Thymus (tissue), 11 donors: Measurements from ENCODE around the gene SORCS3. TPM values are rescaled to one million over a fixed set of nuclear protein-coding genes. Genes with fewer than 3 reads are reported as not detected.

Source experiments
- DNase-seq, 9 donors: peaks; one replicate each; pipeline ENCODE4 v3.0.0-alpha.2; 2013; ENCODE audit warnings: low spot score in 9 of 9, low read depth in 6 of 9, missing footprints in 1 of 9
- H3K27ac ChIP-seq, 2 donors: one replicate each; pipeline ENCODE4 v1.5.1; 2013; ENCODE audit warnings: control low read depth in 1 of 2, low read depth in 1 of 2, low read length in 1 of 2, mild to moderate bottlenecking in 1 of 2, moderate library complexity in 1 of 2
- H3K27me3 ChIP-seq, 2 donors: one replicate each; pipeline ENCODE4 v1.5.1; 2013; ENCODE audit warnings: low read length in 1 of 2; ENCODE audit not compliant: control insufficient read depth in 2 of 2, insufficient read depth in 1 of 2
- H3K36me3 ChIP-seq, 2 donors: one replicate each; pipeline ENCODE4 v1.5.1; 2013; ENCODE audit warnings: low read length in 1 of 2, mild to moderate bottlenecking in 1 of 2, moderate library complexity in 1 of 2; ENCODE audit not compliant: control insufficient read depth in 2 of 2, insufficient read depth in 2 of 2
- H3K4me1 ChIP-seq, 2 donors: one replicate each; pipeline ENCODE4 v1.5.1; 2013; ENCODE audit warnings: low read length in 2 of 2; ENCODE audit not compliant: control insufficient read depth in 2 of 2, insufficient read depth in 2 of 2
- H3K4me3 ChIP-seq, 2 donors: one replicate each; pipeline ENCODE4 v1.5.1; 2013; ENCODE audit warnings: low read length in 2 of 2, control low read depth in 1 of 2, mild to moderate bottlenecking in 1 of 2
- H3K9me3 ChIP-seq, 2 donors: one replicate each; pipeline ENCODE4 v1.5.1; 2013; ENCODE audit warnings: low read length in 1 of 2, mild to moderate bottlenecking in 1 of 2; ENCODE audit not compliant: control insufficient read depth in 2 of 2, insufficient read depth in 1 of 2
- WGBS: extraction: QIAGEN DNeasy Blood & Tissue Kit; methylation state at CpG from one replicate; pipeline ENCODE4 v1.1.7; 2013; 5-methylcytosine and 5-hydroxymethylcytosine counted together
- polyA plus RNA-seq: library from polyadenylated mRNA; stranded (reverse); fragments of 200-250 nt; gene quantifications from one replicate; pipeline ENCODE4 v1.2.3, GENCODE V29; 2013
- total RNA-seq: library from RNA; stranded (reverse); fragments of 120-200 nt; gene quantifications from one replicate; pipeline ENCODE4 v1.2.4, GENCODE V29; 2013
- donor health status: healthy.

The SORCS3 gene
- total and polyA plus RNA-seq, 2 donors: 0.05 TPM

DNA sequence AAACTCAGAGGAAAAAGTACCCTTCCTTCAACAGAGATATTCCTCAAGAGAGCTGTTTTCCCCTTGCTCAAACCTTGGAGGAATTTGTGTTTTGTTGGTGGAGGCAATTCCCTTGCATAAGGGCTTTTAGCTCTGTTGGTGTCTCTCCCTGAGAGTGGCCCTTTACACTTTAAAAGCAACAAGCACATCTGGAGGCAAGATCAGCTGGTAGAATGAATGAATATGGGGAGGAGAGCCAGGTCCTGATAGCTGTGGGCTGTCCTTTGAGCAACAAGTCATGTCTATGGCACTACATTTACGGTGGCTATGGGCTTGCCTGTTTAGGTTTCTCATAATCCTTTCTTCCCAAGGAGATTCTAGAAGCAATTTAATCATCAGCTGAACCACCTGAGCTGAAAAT, 384.0 kb downstream of the SORCS3 start:
- Histone ChIP-seq H3K27me3 (no peaks in the 10 kb centered on the region), H3K27ac (no peak overlapping the region), H3K4me1 (no peaks in the 10 kb centered on the region), H3K36me3 (no peaks in the 10 kb centered on the region), H3K9me3 (no peaks in the 10 kb centered on the region), H3K4me3 (no peak overlapping the region)
- no peak for DNase-seq
- 87% methylated on average over 1 of the region's 1 CpG for WGBS

- H3K4me1 ChIP-seq: no peaks in the 10 kb centered on the region
- H3K27ac ChIP-seq: no peak overlapping the region
- no peak for DNase-seq
- H3K27me3 ChIP-seq: no peaks in the 10 kb centered on the region
- H3K9me3 ChIP-seq: no peaks in the 10 kb centered on the region
- 95% methylated on average over 5 of the region's 5 CpGs for WGBS
- no peak overlapping the region for H3K4me3 ChIP-seq
- H3K36me3 ChIP-seq: no peaks in the 10 kb centered on the region
Observed at GRCh38 chr10:105026566-105026965, 385.5 kb downstream of the SORCS3 start.

GRCh38 chr10:105029286-105029685, 388.2 kb downstream of the SORCS3 start:
- Histone ChIP-seq H3K4me1 (no peaks in the 10 kb centered on the region), H3K27ac (no peak overlapping the region), H3K36me3 (no peaks in the 10 kb centered on the region), H3K9me3 (no peaks in the 10 kb centered on the region), H3K27me3 (no peaks in the 10 kb centered on the region), H3K4me3 (no peak overlapping the region)
- WGBS: 87% methylated on average over 1 of the region's 1 CpG
- DNase-seq: no peak

- H3K36me3 ChIP-seq: no peaks in the 10 kb centered on the region
- no peak overlapping the region for H3K27ac ChIP-seq
- no peaks in the 10 kb centered on the region for H3K4me1 ChIP-seq
- no peaks in the 10 kb centered on the region for H3K27me3 ChIP-seq
- DNase-seq: no peak
- no peak overlapping the region for H3K4me3 ChIP-seq
- no peaks in the 10 kb centered on the region for H3K9me3 ChIP-seq
Observed at GRCh38 chr10:105037022-105037421, 395.9 kb downstream of the SORCS3 start.

DNA sequence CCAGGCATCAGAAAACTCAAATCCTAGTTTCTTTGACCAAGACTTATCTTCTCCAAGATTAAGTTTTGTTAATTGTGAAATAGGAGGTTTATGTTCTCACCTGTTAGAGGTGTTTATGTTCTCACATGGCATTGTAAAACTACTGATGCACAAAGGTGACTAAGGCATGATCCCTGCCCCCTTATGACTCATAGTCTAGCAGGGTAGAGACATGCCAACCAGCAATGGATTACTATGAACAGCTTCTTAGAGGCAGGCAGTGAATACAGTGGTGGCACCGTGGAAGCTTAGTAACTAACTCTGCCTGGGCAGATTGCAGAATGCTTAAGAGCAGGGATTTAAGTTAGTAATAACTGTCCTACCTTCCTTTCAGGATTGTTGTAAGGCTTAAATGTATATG, 400.9 kb downstream of the SORCS3 start:
- no peak overlapping the region for H3K4me3 ChIP-seq
- WGBS: 93% methylated on average over 1 of the region's 1 CpG
- H3K4me1 ChIP-seq: no peaks in the 10 kb centered on the region
- H3K27me3 ChIP-seq: no peaks in the 10 kb centered on the region
- no peaks in the 10 kb centered on the region for H3K9me3 ChIP-seq
- no peaks in the 10 kb centered on the region for H3K36me3 ChIP-seq
- no peak for DNase-seq
- H3K27ac ChIP-seq: no peak overlapping the region

DNA sequence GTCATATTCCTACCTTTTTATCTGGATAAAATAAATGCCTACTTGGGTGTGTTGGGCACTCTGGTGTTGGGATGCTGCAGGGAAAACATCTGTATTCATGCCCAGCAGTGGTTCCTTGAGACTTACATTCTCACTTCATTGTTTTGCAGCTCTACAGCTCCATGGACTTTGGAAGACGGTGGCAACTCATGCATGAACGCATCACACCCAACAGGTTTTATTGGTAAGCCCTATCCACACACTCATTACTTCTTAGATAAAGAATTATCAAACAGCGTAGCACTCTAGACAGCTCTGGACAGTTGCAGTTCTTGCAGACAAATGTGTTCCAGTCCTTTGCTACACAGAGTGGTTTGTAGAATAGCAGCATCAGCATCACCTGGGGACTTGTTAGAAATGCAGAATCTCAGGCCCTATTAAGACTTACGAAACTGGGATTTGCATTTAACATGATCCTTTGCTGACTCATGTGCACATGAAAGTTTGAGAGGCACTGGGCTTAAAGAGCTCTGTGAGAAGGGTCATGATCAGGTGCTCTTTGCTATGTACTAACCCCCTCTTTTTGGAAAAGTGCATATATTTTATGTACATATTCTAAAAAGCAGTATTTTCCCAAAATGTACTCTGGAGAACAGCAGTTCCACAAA, 401.9 kb downstream of the SORCS3 start:
- 89% methylated on average over 4 of the region's 4 CpGs for WGBS
- Histone ChIP-seq H3K36me3 (no peaks in the 10 kb centered on the region), H3K4me1 (no peaks in the 10 kb centered on the region), H3K4me3 (no peak overlapping the region), H3K9me3 (no peaks in the 10 kb centered on the region), H3K27ac (no peak overlapping the region), H3K27me3 (no peaks in the 10 kb centered on the region)
- DNase-seq: no peak

GRCh38 chr10:105044902-105045301, 403.8 kb downstream of the SORCS3 start:
- Histone ChIP-seq H3K4me3 (no peak overlapping the region), H3K4me1 (no peaks in the 10 kb centered on the region), H3K9me3 (no peaks in the 10 kb centered on the region), H3K27ac (no peak overlapping the region), H3K27me3 (no peaks in the 10 kb centered on the region), H3K36me3 (no peaks in the 10 kb centered on the region)
- no peak for DNase-seq
- 73% methylated on average over 3 of the region's 3 CpGs for WGBS

DNA sequence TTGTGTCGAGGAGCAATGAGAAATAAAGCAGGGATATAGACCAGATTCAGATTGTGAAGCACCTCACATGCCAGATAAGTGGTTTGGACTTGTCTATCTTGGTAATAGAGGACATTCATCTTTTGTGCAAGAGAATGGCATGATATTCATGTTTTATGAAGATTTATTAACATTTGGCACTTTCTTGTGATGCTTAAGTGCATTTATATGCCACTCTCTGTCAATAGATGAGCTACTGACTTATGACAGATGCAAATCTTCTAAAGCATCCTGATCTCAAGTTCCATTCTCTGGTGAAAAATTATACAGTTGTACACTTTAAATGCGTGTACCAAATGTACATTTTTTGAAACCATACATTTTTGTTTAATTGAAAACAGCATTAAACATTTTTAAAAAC, 415.3 kb downstream of the SORCS3 start:
- no peaks in the 10 kb centered on the region for H3K27me3 ChIP-seq
- no peaks in the 10 kb centered on the region for H3K4me1 ChIP-seq
- WGBS: 83% methylated on average over 2 of the region's 2 CpGs
- DNase-seq: no peak
- no peak overlapping the region for H3K4me3 ChIP-seq
- H3K9me3 ChIP-seq: no peaks in the 10 kb centered on the region
- H3K36me3 ChIP-seq: no peaks in the 10 kb centered on the region
- H3K27ac ChIP-seq: no peak overlapping the region

GRCh38 chr10:105062951-105063350, 421.9 kb downstream of the SORCS3 start:
- H3K9me3 ChIP-seq: no peaks in the 10 kb centered on the region
- no peaks in the 10 kb centered on the region for H3K4me1 ChIP-seq
- H3K27me3 ChIP-seq: no peaks in the 10 kb centered on the region
- WGBS: 69% methylated on average over 5 of the region's 5 CpGs
- no peak for DNase-seq
- no peaks in the 10 kb centered on the region for H3K36me3 ChIP-seq
- H3K27ac ChIP-seq: no peak overlapping the region
- no peak overlapping the region for H3K4me3 ChIP-seq

DNA sequence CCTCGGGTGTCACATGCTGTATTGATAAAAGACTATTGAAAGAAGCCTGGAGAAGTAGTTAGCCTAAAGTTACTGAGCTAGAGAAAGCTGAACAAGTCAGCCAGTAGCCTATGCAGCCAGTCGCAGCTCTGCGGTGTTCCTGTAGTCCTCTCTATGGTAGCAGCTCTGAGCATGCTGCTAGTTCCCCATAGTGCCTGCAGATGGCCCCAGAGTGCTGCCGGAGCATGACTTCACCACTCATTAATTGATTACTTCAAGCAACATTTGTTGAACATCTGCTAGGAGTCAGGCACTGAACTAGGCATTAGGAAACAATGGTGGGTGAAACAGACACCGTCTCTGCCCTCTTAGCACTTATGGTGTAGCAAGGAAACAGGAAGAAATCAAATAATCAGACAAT, 422.7 kb downstream of the SORCS3 start:
- Histone ChIP-seq H3K4me1 (no peaks in the 10 kb centered on the region), H3K36me3 (no peaks in the 10 kb centered on the region), H3K4me3 (no peak overlapping the region), H3K9me3 (no peaks in the 10 kb centered on the region), H3K27ac (no peak overlapping the region), H3K27me3 (no peaks in the 10 kb centered on the region)
- 33% methylated on average over 5 of the region's 5 CpGs for WGBS
- no peak for DNase-seq
